Measurements from ENCODE around the gene ARL6. TPM values are rescaled to one million over a fixed set of nuclear protein-coding genes. Genes with fewer than 3 reads are reported as not detected.

Gene ARL6
- total and polyA plus RNA-seq, 2 of the 8 experiments (the other 6 are each of a cell fraction or from before 2014, with no cell fraction given): 1.8 to 12.0 TPM

- Histone ChIP-seq H3K9ac (replicated peaks in 1 of 4; ENCODE audit: extremely low read depth in 1 of 4, low read depth in 3 of 4, low read length in 3 of 4) (no peak overlapping the region), H2BK120ac (replicated peaks; ENCODE audit: low read depth, low read length) (no peak overlapping the region), H2BK12ac (ENCODE audit: low read depth, low read length) (no peak overlapping the region), H2BK15ac (ENCODE audit: low read length) (no peak overlapping the region), H3K14ac (ENCODE audit: insufficient read length) (no peak overlapping the region), H3K36me3 (ENCODE audit: control insufficient read depth in 2 of 4, insufficient read depth in 4 of 4, low read length in 3 of 4) (no peaks in the 10 kb centered on the region), H3K4me3 (ENCODE audit: extremely low read depth in 1 of 4, insufficient read depth in 2 of 4, low read depth in 3 of 4, low read length in 4 of 4) (no peak overlapping the region), H3K79me2 (ENCODE audit: control insufficient read depth in 1 of 2, insufficient read depth in 2 of 2, low read length in 2 of 2) (no peaks in the 10 kb centered on the region), H3K27me3 (replicated peaks in 1 of 4; ENCODE audit: control insufficient read depth in 3 of 4, extremely low read depth in 1 of 4, insufficient read depth in 3 of 4, low read length in 3 of 4) (no peaks in the 10 kb centered on the region), H3K9me3 (ENCODE audit: insufficient read depth in 2 of 2, low read depth in 1 of 2, low read length in 1 of 2) (no peaks in the 10 kb centered on the region), H4K5ac (ENCODE audit: insufficient read length, low read depth, low read length) (no peak overlapping the region), H2AK5ac (ENCODE audit: low read depth, low read length) (no peak overlapping the region), H4K91ac (replicated peaks; ENCODE audit: insufficient read length, low read length) (no peak overlapping the region), H3K18ac (ENCODE audit: extremely low read depth, low read length) (no peak overlapping the region), H3K27ac (ENCODE audit: low read depth, low read length) (no peak overlapping the region), H4K8ac (ENCODE audit: extremely low read depth, insufficient read depth, low read length) (no peak overlapping the region), H3K56ac (replicated peaks; ENCODE audit: insufficient read length, low read depth, low read length) (no peak overlapping the region), H3K79me1 (ENCODE audit: low read depth, low read length) (no peaks in the 10 kb centered on the region), H3K4me2 (ENCODE audit: insufficient read depth in 1 of 2, low read depth in 2 of 2, low read length in 2 of 2) (no peak overlapping the region; a peak in 1 of 4 replicates), H3K4me1 (replicated peaks in 1 of 4; ENCODE audit: control insufficient read depth in 3 of 4, insufficient read depth in 4 of 4, low read length in 3 of 4) (peaks cover 0 to 5% (median under 1%) of the 10 kb centered on the region in 4 experiments; a peak in 3 of 7 replicates), H4K20me1 (replicated peaks in 1 of 2; ENCODE audit: control insufficient read depth in 1 of 2, insufficient read depth in 2 of 2, low read length in 2 of 2) (no peaks in the 10 kb centered on the region), H3K23me2 (ENCODE audit: low read depth, low read length) (no peaks in the 10 kb centered on the region), H2AFZ (ENCODE audit: low read length) (peak overlapping the region; percentile 97; the same call in 1 of the 2 replicates), H3K23ac (ENCODE audit: insufficient read length) (no peak overlapping the region), H2BK5ac (ENCODE audit: low read depth, low read length) (no peak overlapping the region), H2BK20ac (ENCODE audit: low read length) (no peak overlapping the region; the same call in 1 of the 2 replicates), H3K4ac (replicated peaks; ENCODE audit: insufficient read length, low read depth, low read length) (no peak overlapping the region)
- WGBS, 2 experiments (ENCODE audit: extremely low coverage in 1 of 2, insufficient coverage in 1 of 2, insufficient read length in 1 of 2, insufficient replicate concordance in 2 of 2, low coverage in 1 of 2, low lambda C conversion rate in 2 of 2, missing lambda C conversion rate in 1 of 2): 2% methylated on average over 7 of the region's 7 CpGs; no CpG with 5 or more reads in 1 of the 2 experiments
- TF ChIP-seq, protein P1, sequence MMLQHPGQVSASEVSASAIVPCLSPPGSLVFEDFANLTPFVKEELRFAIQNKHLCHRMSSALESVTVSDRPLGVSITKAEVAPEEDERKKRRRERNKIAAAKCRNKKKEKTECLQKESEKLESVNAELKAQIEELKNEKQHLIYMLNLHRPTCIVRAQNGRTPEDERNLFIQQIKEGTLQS (IDR thresholded peaks at IDR 0.05; ENCODE audit: insufficient read depth, low read depth, low read length): no peak
- TF ChIP-seq GABPA (IDR thresholded peaks at IDR 0.05; ENCODE audit: borderline replicate concordance, insufficient read depth, low read length) (no peak), EGR1 (IDR thresholded peaks at IDR 0.05; ENCODE audit: borderline replicate concordance, low read depth, low read length) (no peak), ZNF274 (IDR thresholded peaks at IDR 0.05; ENCODE audit: borderline replicate concordance, extremely low read depth, low read length) (no peak), RAD21 (IDR thresholded peaks at IDR 0.05 in 1 of 2, conservative IDR thresholded peaks at IDR 0.05 in 1 of 2; ENCODE audit: low read depth in 2 of 2, low read length in 2 of 2) (peak; percentile 90 to 94), CTCF (IDR thresholded peaks at IDR 0.05; ENCODE audit: control extremely low read depth in 1 of 3, insufficient read depth in 1 of 3, low read depth in 1 of 3, low read length in 3 of 3) (peak; percentile 74 to 82 (median 75)), MAX (IDR thresholded peaks at IDR 0.05) (no peak)
- peak; percentile 81 for FAIRE-seq
- ChIA-PET CTCF (ENCODE audit: partially characterized antibody) (interaction anchor here (0.7 to 1.7 kb wide), 12 partner anchors 11 to 857 kb away, joined by 3 to 8 read pairs (median 3); no protein-coding TSS in a partner anchor), POLR2A (ENCODE audit: partially characterized antibody) (interaction anchor here (0.6 kb wide), 1 partner anchor 630 kb away, joined by 3 read pairs; no protein-coding TSS in a partner anchor)
- peak; percentile 23 to 78 for DNase-seq (ENCODE audit: low read depth in 1 of 2, low spot score in 2 of 2)
Measured at GRCh38 chr3:97719156-97719821, 45.3 kb upstream of the ARL6 start.

Data from H1 (cell line).